Uterus (tissue), 2 donors: ENCODE measurements around the gene SMIM36.

Experiments
- CTCF ChIP-seq, 4 experiments: fragments of 200-600 bp in 2 of 4; fragments of 450-650 bp in 2 of 4; sonication (generic) in 2 of 4; IDR thresholded peaks; one replicate each; pipeline ENCODE4 v1.5.1; 2016 to 2019; ENCODE audit warnings: antibody characterized with exemption in 4 of 4, mild to moderate bottlenecking in 2 of 4, moderate library complexity in 1 of 4
- POLR2A ChIP-seq, 2 donors: fragments of 450-650 bp; IDR thresholded peaks; one replicate each; pipeline ENCODE4 v1.6.1; 2016; ENCODE audit warnings: antibody characterized with exemption in 2 of 2, mild to moderate bottlenecking in 1 of 2, moderate library complexity in 1 of 2

- no peak for TF ChIP-seq CTCF (IDR thresholded peaks at IDR 0.05)
- no peak for TF ChIP-seq POLR2A (IDR thresholded peaks at IDR 0.05)
Measured at GRCh38 chr17:55444471-55445441, 66.5 kb downstream of the SMIM36 start.
